HAP-1 (cell line): ENCODE measurements around the gene HOXC9.

ENCODE experiments used
- DNase-seq, 2 experiments: peaks; one replicate each; pipeline ENCODE4 v3.0.0-alpha.2; 2016 to 2020; ENCODE audit warnings: low spot score in 2 of 2
- H3K27me3 ChIP-seq: fragments of 250-450 bp; sonication (Bioruptor Pico); 2 replicates; pipeline ENCODE4 v1.5.1; 2020; ENCODE audit warnings: low read depth, mild to moderate bottlenecking, moderate library complexity
- H3K36me3 ChIP-seq: fragments of 250-450 bp; sonication (Bioruptor Pico); replicated peaks from 2 replicates; pipeline ENCODE4 v1.5.1; 2020; ENCODE audit warnings: mild to moderate bottlenecking
- H3K4me1 ChIP-seq: fragments of 250-450 bp; sonication (Bioruptor Pico); 2 replicates; pipeline ENCODE4 v1.5.1; 2020; ENCODE audit warnings: mild to moderate bottlenecking
- H3K4me3 ChIP-seq: fragments of 250-450 bp; sonication (Bioruptor Pico); 2 replicates; pipeline ENCODE4 v1.5.1; 2020; ENCODE audit warnings: mild to moderate bottlenecking, moderate library complexity
- H3K9me3 ChIP-seq: fragments of 250-450 bp; sonication (Bioruptor Pico); 2 replicates; pipeline ENCODE4 v1.5.1; 2020; ENCODE audit warnings: mild to moderate bottlenecking, moderate library complexity
- in situ Hi-C: fragments of 300-500 bp; cut with MboI; formaldehyde crosslinking; loops from 3 replicates; pipeline ENCODE4 v1.14.3; 2020; ENCODE audit warnings: low sequenced_read_pairs, inconsistent platforms, mixed read lengths

HOXC9 gene

GRCh38 chr12:54052438-54053002 is 52.6 kb downstream of the HOXC9 start:
- H3K9me3 ChIP-seq: no peaks in the 10 kb centered on the region
- H3K27me3 ChIP-seq: peaks cover 65% of the 10 kb centered on the region
- DNase-seq: no peak
- no peak overlapping the region for H3K4me3 ChIP-seq
- no peaks in the 10 kb centered on the region for H3K36me3 ChIP-seq
- in situ Hi-C loops: no loop called here
- peaks cover 9% of the 10 kb centered on the region for H3K4me1 ChIP-seq
